Peyer's patch (tissue), 4 donors: Measurements from ENCODE around the gene ACLY.

ENCODE experiments used
- POLR2A ChIP-seq, 2 donors: fragments of 450-650 bp; IDR thresholded peaks; one replicate each; pipeline ENCODE4 v1.5.1; 2017; ENCODE audit warnings: antibody characterized with exemption in 2 of 2, mild to moderate bottlenecking in 2 of 2, moderate library complexity in 2 of 2
- TF ChIP-seq, protein P1 (sequence below), 6 experiments: fragments of 450-650 bp in 4 of 6; fragments of 200-600 bp in 2 of 6; sonication (generic) in 1 of 6; IDR thresholded peaks; one replicate each; pipeline ENCODE4 v1.5.1; 2017 to 2019; ENCODE audit warnings: antibody characterized with exemption in 6 of 6, mild to moderate bottlenecking in 3 of 6, moderate library complexity in 1 of 6

DNA sequence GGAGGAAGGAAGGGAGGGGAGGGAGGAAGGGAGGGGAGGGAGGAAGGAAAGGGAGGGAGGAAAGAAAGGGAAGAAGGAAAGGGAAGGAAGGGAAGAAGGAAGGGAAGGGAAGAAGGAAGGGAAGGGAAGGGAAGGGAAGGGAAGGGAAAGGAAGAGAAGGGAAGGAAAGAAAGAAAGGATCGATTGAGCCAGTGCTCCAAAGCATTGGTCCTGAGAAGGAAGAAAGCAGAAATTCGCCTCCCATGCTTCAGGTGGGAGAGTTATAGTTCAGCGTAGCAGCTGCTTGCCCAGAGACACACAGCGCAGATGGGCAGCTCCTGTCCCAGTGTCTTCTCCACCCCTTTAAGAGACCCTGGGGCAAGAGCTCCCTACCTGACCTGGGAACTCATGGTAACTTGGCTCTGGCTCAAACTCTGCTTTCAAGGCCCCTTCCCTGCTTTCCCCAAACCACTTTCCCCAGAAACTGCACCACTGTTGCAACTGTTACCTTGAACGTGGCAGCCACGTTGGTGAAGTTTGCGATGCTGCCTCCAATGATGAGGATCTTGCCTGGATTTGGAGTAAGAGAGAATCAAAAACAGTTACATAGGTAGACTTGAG, 14.4 kb downstream of the ACLY start:
- TF ChIP-seq, protein P1, sequence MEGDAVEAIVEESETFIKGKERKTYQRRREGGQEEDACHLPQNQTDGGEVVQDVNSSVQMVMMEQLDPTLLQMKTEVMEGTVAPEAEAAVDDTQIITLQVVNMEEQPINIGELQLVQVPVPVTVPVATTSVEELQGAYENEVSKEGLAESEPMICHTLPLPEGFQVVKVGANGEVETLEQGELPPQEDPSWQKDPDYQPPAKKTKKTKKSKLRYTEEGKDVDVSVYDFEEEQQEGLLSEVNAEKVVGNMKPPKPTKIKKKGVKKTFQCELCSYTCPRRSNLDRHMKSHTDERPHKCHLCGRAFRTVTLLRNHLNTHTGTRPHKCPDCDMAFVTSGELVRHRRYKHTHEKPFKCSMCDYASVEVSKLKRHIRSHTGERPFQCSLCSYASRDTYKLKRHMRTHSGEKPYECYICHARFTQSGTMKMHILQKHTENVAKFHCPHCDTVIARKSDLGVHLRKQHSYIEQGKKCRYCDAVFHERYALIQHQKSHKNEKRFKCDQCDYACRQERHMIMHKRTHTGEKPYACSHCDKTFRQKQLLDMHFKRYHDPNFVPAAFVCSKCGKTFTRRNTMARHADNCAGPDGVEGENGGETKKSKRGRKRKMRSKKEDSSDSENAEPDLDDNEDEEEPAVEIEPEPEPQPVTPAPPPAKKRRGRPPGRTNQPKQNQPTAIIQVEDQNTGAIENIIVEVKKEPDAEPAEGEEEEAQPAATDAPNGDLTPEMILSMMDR (IDR thresholded peaks at IDR 0.05), result no peak
- TF ChIP-seq POLR2A (IDR thresholded peaks at IDR 0.05), result no peak
